MCF 10A (cell line): ENCODE results near the gene MON2. TPM values are rescaled to one million over a fixed set of nuclear protein-coding genes. Genes with fewer than 3 reads are reported as not detected.

Experiments used
- Bru-seq: library from RNA; stranded (reverse); fragments of 400-500 nt; gene quantifications from one replicate; lab custom pipeline; 2021; lab: Mats Ljungman, UMichigan
- BruChase-seq, 2 experiments: library from RNA; stranded (reverse); fragments of 400-500 nt; gene quantifications; one replicate each; lab custom pipeline; 2021; lab: Mats Ljungman, UMichigan
- BruUV-seq: library from RNA; stranded (reverse); fragments of 400-500 nt; replicated peaks from 2 replicates; lab custom pipeline; 2021; lab: Mats Ljungman, UMichigan
- CTCF ChIA-PET: fragments of 300-600 bp; sonication (Branson Sonifier 250); formaldehyde crosslinking; extraction: SDS; loops from one replicate; lab custom pipeline; 2021; ENCODE audit warnings: antibody characterized with exemption, inconsistent platforms; lab: Yijun Ruan, JAX
- POLR2A ChIA-PET: fragments of 300-600, 350-650 bp; sonication (Branson Sonifier 250); formaldehyde crosslinking; extraction: SDS; loops from one replicate; lab custom pipeline; 2020; ENCODE audit warnings: antibody characterized with exemption, inconsistent platforms; lab: Yijun Ruan, JAX
- DNase-seq: peaks from one replicate; pipeline ENCODE4 v3.0.0-alpha.2; 2018; ENCODE audit not compliant: unreplicated experiment
- H3K27ac Mint-ChIP-seq: one replicate; pipeline ENCODE4 v1.8.0; 2022; ENCODE audit warnings: mild to moderate bottlenecking, low read depth, mixed read lengths; ENCODE audit not compliant: unreplicated experiment
- H3K27me3 Mint-ChIP-seq: one replicate; pipeline ENCODE4 v1.8.0; 2022; ENCODE audit warnings: mixed read lengths; ENCODE audit not compliant: insufficient read depth, unreplicated experiment
- H3K36me3 Mint-ChIP-seq: one replicate; pipeline ENCODE4 v1.8.0; 2022; ENCODE audit warnings: mild to moderate bottlenecking, moderate library complexity, mixed read lengths; ENCODE audit not compliant: insufficient read depth, unreplicated experiment
- H3K4me1 Mint-ChIP-seq: one replicate; pipeline ENCODE4 v1.8.0; 2022; ENCODE audit warnings: mixed read lengths; ENCODE audit not compliant: insufficient read depth, unreplicated experiment
- H3K4me3 Mint-ChIP-seq: one replicate; pipeline ENCODE4 v1.8.0; 2022; ENCODE audit warnings: mild to moderate bottlenecking, moderate library complexity, mixed read lengths; ENCODE audit not compliant: unreplicated experiment
- H3K9me3 Mint-ChIP-seq: one replicate; pipeline ENCODE4 v1.8.0; 2022; ENCODE audit warnings: mixed read lengths; ENCODE audit not compliant: unreplicated experiment
- CTCF ChIP-seq: fragments of 200-600 bp; IDR thresholded peaks from one replicate; pipeline ENCODE4 v1.8.0; 2022; ENCODE audit warnings: antibody characterized with exemption, mild to moderate bottlenecking; ENCODE audit not compliant: unreplicated experiment
- intact Hi-C: fragments of 100-400 bp; cut with micrococcal nuclease; formaldehyde crosslinking; loops from 2 replicates; pipeline ENCODE4 v1.14.1; 2022
- long read RNA-seq: library from polyadenylated mRNA; stranded (forward); transcript quantifications from one replicate; pipeline ENCODE4 v2.0.0, GENCODE V29; 2022
- total RNA-seq: library from RNA; stranded (reverse); gene quantifications from 2 replicates; pipeline ENCODE4 v1.2.3, GENCODE V29; 2022

Gene MON2
- 49.5 and 57.4 TPM in 2 replicates for total RNA-seq
- percentile 88 among the genes with signal in this experiment for Bru-seq, nascent RNA
- percentile 79 among the genes with signal in this experiment for BruChase-seq, experiment 1, labeled RNA remaining after a 6-hour chase
- percentile 91 among the genes with signal in this experiment for BruChase-seq, experiment 2, labeled RNA remaining after a 2-hour chase
- long read RNA-seq, full-length matches to known transcripts = 10 of 42 reads
- long read RNA-seq, partial matches to known transcripts = 11 of 42 reads
- long read RNA-seq, other reads (novel, unspliced or antisense) = 21 of 42 reads

- peaks cover 10% of the 10 kb centered on the region for H3K4me1 Mint-ChIP-seq
- H3K4me3 Mint-ChIP-seq = peak within 1 kb of the TSS; percentile 81
- ChIA-PET CTCF (interaction anchor here (0.6 to 4.6 kb wide), 8 partner anchors 29 to 328 kb away, joined by 3 to 28 read pairs (median 3); no protein-coding TSS in a partner anchor), POLR2A (interaction anchor here (0.7 to 2.1 kb wide), 15 partner anchors 9 to 468 kb away, joined by 3 to 14 read pairs (median 5); partner anchors contain the start of genes PPM1H and USP15)
- no peaks in the 10 kb centered on the region for H3K27me3 Mint-ChIP-seq
- no peak for TF ChIP-seq CTCF
- H3K27ac Mint-ChIP-seq = peak within 1 kb of the TSS; percentile 93
- no peaks in the 10 kb centered on the region for H3K36me3 Mint-ChIP-seq
- peaks cover 7% of the 10 kb centered on the region for H3K9me3 Mint-ChIP-seq
- BruUV-seq = no TSS peak
- intact Hi-C loops = no loop called here
- peak; percentile 85 for DNase-seq
These were observed at the start of gene MON2 for GRCh38 chr12:62466594-62467491. Gene MON2, plus strand, starts transcription at chr12:62466826. Its CDS starts 382 bp downstream, at chr12:62467208.

GRCh38 chr12:62426089-62426488 is 40.5 kb upstream of the MON2 start:
- no peak for TF ChIP-seq CTCF
- Mint-ChIP-seq H3K4me1 (no peaks in the 10 kb centered on the region), H3K27ac (no peak overlapping the region), H3K4me3 (no peak overlapping the region), H3K9me3 (peaks cover 9% of the 10 kb centered on the region), H3K36me3 (no peaks in the 10 kb centered on the region), H3K27me3 (peaks cover 20% of the 10 kb centered on the region)
- DNase-seq = no peak
- intact Hi-C loops = no loop called here
- BruUV-seq = no TSS peak
- ChIA-PET POLR2A (no interaction called here), CTCF (interaction anchor here (0.7 to 4.1 kb wide), 2 partner anchors 11 to 1894 kb away, joined by 6 to 31 read pairs; no protein-coding TSS in a partner anchor)

GRCh38 chr12:62429457-62429856 is 37.2 kb upstream of the MON2 start:
- Mint-ChIP-seq H3K27ac (no peak overlapping the region), H3K9me3 (peaks cover 9% of the 10 kb centered on the region), H3K36me3 (no peaks in the 10 kb centered on the region), H3K4me3 (no peak overlapping the region), H3K27me3 (peaks cover 35% of the 10 kb centered on the region), H3K4me1 (no peaks in the 10 kb centered on the region)
- no peak for TF ChIP-seq CTCF
- intact Hi-C loops = no loop called here
- BruUV-seq = no TSS peak
- no peak for DNase-seq
- CTCF ChIA-PET = interaction anchor here (0.6 to 1.1 kb wide), 2 partner anchors 9 to 12 kb away, joined by 4 to 6 read pairs; no protein-coding TSS in a partner anchor
- POLR2A ChIA-PET = no interaction called here
